SJCRH30 (cell line): Measurements from ENCODE around the gene COL11A2. TPM values are rescaled to one million over a fixed set of nuclear protein-coding genes. Genes with fewer than 3 reads are reported as not detected.

Experiments
- DNase-seq, 2 experiments: peaks; one replicate each; pipeline ENCODE4 v3.0.0-alpha.2; 2015 to 2020
- H3K27ac ChIP-seq: fragments of 250-450 bp; sonication (Bioruptor Pico); 2 replicates; pipeline ENCODE4 v1.5.1; 2020; ENCODE audit warnings: mild to moderate bottlenecking, moderate library complexity
- H3K27me3 ChIP-seq: fragments of 250-450 bp; sonication (Bioruptor Pico); 2 replicates; pipeline ENCODE4 v1.5.1; 2020; ENCODE audit warnings: mild to moderate bottlenecking, moderate library complexity
- H3K36me3 ChIP-seq: fragments of 250-450 bp; sonication (Bioruptor Pico); 2 replicates; pipeline ENCODE4 v1.5.1; 2020; ENCODE audit warnings: mild to moderate bottlenecking, moderate library complexity
- H3K4me1 ChIP-seq: fragments of 250-450 bp; sonication (Bioruptor Pico); 2 replicates; pipeline ENCODE4 v1.5.1; 2020; ENCODE audit warnings: mild to moderate bottlenecking, moderate library complexity
- H3K4me3 ChIP-seq: fragments of 250-450 bp; sonication (Bioruptor Pico); 2 replicates; pipeline ENCODE4 v1.5.1; 2020; ENCODE audit warnings: mild to moderate bottlenecking, moderate library complexity
- H3K9me3 ChIP-seq: fragments of 250-450 bp; sonication (Bioruptor Pico); replicated peaks from 2 replicates; pipeline ENCODE4 v1.5.1; 2020; ENCODE audit warnings: mild to moderate bottlenecking, moderate library complexity
- total RNA-seq: library from RNA; depleted of rRNA; stranded (reverse); fragments of >200 nt; shearing (Covaris generic); gene quantifications from 2 replicates; pipeline ENCODE4 v1.2.3, GENCODE V29; 2014

COL11A2 gene
- total RNA-seq, 1 experiment from 2014 or later = 3.8 TPM

DNA sequence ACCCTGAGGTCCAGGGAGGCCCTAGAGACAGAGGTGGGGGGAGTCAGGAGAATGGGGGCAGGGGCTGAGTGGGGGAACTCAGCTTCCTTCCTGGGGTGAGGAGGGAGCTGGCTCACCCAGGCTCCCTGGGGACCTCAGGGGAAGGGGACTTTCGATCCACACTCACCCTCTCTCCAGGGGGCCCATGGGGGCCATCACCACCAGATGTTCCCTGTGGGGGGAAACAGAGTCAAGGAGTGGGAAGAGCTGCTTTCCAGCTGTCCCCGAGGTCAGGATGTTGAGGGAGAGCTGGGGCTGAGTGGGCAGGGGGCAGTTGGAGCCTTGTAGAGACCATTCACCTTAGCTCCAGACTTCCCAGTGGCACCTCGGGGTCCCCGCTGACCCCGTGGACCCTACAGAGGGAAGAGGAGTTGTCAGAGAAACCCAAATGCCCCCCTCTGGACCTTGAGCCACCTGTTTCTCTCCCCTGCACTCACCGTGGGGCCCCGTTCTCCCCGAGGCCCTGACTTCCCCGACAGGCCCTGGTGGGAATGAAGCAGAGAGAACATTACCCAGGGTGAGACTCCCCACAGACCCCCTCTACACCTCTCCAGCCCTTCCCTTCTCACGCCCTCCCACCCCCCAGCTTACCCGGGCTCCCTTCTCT, 18.6 kb downstream of the COL11A2 start:
- Histone ChIP-seq H3K36me3 (no peaks in the 10 kb centered on the region), H3K4me3 (no peak overlapping the region), H3K4me1 (peaks cover 14% of the 10 kb centered on the region), H3K9me3 (no peaks in the 10 kb centered on the region), H3K27ac (no peak overlapping the region), H3K27me3 (no peaks in the 10 kb centered on the region)
- DNase-seq = no peak

DNA sequence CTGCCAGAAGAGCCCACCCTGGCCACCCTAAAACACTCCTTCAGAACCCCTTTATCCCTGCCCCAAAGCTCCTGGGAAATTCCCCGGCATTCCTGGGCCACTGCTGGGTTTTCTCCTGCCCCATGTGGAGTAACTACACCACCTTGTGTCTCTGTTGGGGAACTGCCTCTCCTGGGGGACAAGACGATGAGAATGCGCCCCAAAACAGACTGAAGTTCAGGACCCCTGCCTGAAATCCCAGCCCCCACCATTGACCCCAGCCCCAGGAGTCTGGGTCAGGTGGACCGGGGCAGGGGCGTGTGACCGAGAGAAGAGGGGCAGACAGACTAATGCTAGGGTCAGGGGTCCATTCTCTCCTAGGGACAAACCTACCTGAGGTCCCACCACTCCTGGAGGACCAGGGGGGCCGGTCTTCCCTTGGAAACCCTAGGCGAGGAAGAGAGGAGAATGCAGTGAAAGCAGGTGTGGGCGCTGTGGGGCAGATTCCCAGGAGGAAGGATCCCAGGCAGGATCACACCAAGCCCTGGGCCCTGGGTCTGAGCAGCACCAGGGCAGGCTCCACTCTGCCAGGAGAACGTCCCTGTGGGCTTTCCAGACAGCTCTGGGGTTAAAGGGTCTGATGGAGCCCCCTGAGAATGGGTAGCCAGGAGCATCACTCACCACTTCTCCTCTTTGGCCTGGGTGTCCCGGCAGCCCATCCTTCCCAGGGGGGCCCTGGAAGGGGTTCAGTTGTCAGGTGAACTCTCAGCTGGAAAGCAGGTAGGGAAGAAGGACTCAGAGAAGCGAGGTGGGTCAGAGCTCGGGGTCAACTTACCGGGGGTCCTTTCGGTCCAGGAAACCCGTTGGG, 19.4 kb downstream of the COL11A2 start:
- Histone ChIP-seq H3K27ac (no peak overlapping the region), H3K9me3 (no peaks in the 10 kb centered on the region), H3K4me1 (peaks cover 8% of the 10 kb centered on the region), H3K4me3 (no peak overlapping the region), H3K27me3 (no peaks in the 10 kb centered on the region), H3K36me3 (no peaks in the 10 kb centered on the region)
- DNase-seq = peak in 1 of 2 experiments; percentile 40

DNA sequence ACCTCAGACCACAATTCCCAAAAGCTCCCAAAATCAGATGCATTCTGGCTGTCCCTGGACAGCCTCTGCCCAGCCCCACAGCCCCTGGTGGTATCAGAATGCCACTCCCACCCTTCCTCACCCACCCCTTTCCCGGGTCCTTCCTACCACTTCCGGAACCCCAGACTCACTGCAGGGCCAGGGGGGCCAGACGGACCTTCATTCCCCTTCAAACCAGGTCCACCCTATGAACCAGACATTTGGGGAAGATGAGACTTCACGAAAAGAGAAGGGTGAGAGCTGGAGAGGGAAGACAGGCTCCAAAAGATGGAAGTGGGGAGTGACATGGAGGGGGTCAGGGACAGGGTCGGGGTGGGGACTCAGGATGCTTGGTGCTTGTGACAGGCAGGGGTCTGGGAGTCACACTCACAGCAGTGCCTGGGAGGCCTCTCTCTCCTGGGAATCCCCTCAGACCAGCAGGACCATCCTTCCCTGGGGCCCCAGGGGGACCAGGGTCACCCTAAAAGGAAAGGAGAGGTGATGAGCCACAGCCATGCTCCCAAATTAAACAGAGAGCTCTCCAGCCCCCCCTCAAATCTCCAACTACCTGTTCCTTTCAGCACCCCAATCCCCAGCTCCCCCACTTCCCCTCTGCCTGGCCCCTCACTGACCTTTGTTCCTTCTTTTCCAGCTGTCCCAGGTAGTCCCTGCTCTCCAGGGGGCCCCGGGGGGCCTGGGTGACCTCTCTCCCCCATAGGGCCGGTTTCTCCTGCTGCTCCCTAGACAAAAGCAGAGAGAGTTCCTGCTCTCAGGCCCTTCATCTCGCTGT, 20.2 kb downstream of the COL11A2 start:
- Histone ChIP-seq H3K27ac (no peak overlapping the region), H3K9me3 (no peaks in the 10 kb centered on the region), H3K4me3 (no peak overlapping the region), H3K36me3 (no peaks in the 10 kb centered on the region), H3K27me3 (no peaks in the 10 kb centered on the region), H3K4me1 (peaks cover under 1% of the 10 kb centered on the region; the same call in 1 of the 2 replicates)
- DNase-seq = no peak

DNA sequence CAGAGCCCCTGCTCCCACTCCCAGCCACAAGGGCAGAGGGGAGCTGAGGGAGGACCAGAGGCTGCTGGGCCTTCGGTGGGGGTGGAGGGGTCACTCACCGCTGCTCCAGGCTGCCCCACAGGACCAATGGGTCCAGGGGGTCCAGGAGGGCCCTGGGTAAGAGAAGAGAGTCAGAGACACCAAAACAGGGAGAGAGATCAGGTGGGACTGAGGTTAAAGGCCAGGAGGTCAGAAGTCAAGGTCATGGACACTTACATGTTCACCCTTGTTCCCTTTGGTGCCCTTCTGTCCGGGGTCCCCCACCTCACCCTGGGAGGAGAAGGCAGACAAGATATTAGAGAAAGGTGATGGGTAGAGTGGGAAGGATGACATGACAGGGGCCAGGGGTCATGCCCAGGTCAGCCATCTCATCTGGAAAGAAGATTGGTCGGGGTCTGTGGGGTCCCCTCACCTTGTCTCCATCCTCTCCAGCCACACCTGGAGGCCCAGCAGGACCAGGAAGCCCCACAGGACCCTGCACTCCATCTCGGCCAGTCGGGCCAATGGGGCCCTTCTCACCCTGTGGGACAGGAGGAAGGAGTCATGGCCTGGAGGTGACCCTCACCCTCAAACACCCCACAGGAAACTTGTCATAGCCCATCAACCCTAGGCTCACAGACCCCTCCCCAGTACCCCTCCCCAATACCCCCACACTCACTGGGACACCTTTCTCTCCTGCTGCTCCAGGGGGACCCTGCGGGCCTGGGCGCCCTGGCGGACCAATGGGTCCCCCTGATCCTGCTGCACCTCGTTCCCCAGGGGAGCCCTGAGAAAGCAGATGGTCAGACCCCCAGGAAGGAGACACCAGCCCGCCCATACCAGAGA, 21.0 kb downstream of the COL11A2 start:
- no peak overlapping the region for H3K27ac ChIP-seq
- no peak for DNase-seq

DNA sequence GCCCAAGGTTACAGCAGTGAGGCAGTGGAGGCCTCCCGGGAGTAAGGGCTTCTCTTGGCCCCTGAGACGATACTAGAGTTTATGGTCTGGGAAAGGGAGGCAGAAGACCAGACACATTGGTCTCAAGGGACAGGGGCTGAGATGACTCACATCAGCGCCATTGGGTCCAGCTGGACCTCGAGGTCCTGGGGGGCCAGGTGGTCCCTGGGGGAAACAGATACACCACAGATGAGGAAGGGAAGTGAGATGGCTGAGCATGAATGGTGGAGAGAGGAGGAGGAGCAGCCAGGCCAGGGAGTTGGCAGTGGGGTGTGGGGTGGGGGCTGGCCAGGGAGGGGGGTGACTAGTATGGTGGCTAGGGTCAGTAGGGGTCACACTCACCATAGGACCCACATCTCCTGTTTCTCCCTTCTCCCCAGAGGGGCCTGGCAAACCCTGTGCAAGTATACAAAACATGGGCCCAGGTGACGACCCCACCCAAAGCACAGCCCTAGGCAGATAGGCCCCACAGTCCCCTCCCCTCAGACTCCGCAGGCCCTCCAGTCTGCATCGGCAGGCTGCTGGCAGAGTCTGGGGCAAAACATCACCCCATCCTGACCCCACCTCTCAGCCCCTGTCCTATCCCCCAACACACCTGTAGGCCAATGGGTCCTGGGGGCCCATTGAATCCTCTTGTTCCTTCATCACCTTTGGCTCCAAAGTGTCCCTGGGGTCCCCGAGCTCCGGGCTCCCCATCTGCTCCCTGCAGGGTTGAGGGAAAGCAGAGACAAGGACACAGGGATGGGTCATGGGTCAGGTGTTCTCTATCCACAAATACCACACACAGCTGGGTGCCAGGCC, 21.9 kb downstream of the COL11A2 start:
- Histone ChIP-seq H3K4me3 (no peak overlapping the region), H3K27me3 (no peaks in the 10 kb centered on the region), H3K9me3 (no peaks in the 10 kb centered on the region), H3K36me3 (no peaks in the 10 kb centered on the region), H3K4me1 (no peaks in the 10 kb centered on the region), H3K27ac (no peak overlapping the region)
- DNase-seq = no peak

More for the DNA sequence above, 21.0 kb downstream of the COL11A2 start:
- Histone ChIP-seq H3K4me3 (no peak overlapping the region), H3K9me3 (no peaks in the 10 kb centered on the region), H3K4me1 (no peaks in the 10 kb centered on the region), H3K27me3 (no peaks in the 10 kb centered on the region), H3K36me3 (no peaks in the 10 kb centered on the region)

DNA sequence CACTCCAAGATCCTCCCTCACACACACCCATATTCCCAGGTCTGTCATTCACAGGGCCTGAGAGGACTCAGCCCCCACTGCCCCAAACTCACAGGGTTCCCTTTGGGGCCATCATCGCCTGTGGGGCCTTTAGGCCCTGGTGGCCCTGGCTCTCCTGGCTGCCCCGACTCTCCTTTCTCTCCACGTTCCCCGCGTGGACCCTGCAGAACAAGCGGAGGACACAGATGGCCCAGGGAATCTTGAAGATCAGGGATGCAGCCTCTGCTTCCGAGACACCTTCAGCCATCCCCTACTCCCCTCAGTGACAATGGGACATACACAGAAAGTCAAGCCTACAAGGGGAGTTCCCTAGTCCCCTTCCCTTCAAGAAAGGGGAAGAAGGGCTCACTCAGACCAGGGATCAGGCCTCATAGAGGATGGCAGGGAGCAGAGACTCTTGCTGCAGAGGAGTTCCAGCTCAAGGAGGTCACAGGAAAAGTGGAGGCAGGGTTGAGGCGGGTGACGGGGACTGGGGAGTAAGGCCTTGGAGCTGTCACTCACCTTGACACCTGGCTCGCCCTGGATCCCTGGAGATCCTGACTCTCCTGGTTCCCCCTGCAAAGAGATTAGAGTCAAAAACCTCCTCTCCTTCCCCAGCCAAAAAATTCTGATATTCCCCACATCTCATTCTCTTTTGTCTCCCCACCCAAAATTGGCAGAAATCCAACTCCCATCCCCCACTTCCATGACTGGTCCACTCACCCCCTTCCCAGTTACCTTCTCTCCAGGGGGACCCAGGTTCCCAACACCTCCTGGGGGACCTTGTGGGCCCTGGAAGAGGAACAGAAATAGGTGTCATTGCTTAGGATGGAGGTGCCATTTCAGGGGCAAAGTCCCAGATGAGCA, 22.7 kb downstream of the COL11A2 start:
- Histone ChIP-seq H3K4me3 (no peak overlapping the region), H3K4me1 (no peaks in the 10 kb centered on the region), H3K9me3 (no peaks in the 10 kb centered on the region), H3K27me3 (no peaks in the 10 kb centered on the region), H3K36me3 (no peaks in the 10 kb centered on the region), H3K27ac (no peak overlapping the region)
- DNase-seq = no peak

DNA sequence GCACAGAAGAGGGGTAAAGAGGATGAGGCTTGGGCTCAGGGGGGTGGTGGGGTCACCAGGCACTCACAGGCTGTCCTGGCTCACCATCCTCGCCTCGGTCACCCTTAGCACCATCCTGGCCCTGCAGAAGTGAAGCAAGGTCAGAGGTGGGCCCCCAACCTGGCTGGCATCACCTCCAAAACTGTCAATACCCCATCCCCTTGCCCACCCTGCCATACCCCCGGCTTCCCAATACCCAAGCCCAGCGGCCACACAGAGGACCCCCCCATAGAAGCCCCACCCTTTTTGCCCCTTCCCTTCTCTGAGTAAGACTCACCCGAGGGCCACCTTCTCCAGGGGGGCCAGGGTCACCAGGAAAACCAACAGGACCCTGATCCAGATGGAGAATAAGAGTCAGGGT, 23.6 kb downstream of the COL11A2 start:
- Histone ChIP-seq H3K36me3 (no peaks in the 10 kb centered on the region), H3K4me3 (no peak overlapping the region), H3K27me3 (no peaks in the 10 kb centered on the region), H3K27ac (no peak overlapping the region), H3K9me3 (no peaks in the 10 kb centered on the region), H3K4me1 (no peaks in the 10 kb centered on the region)
- no peak for DNase-seq

DNA sequence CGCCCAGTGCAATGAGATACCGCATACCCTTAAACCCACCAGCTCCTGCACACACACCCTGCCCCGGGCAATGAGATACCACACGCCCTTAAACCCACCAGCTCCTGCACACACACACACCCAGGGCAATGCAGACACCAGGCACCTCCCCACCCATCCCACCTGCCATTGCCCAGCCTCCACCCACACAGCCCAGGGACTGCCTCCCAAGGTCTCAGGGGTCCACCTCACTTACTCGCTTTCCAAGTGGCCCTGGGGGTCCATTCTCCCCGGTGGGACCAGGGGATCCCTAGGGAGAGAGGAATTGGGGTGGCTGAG, 24.0 kb downstream of the COL11A2 start:
- H3K9me3 ChIP-seq = no peaks in the 10 kb centered on the region
- no peaks in the 10 kb centered on the region for H3K27me3 ChIP-seq
- no peaks in the 10 kb centered on the region for H3K4me1 ChIP-seq
- H3K36me3 ChIP-seq = no peaks in the 10 kb centered on the region
- DNase-seq = no peak
- H3K27ac ChIP-seq = no peak overlapping the region
- no peak overlapping the region for H3K4me3 ChIP-seq

DNA sequence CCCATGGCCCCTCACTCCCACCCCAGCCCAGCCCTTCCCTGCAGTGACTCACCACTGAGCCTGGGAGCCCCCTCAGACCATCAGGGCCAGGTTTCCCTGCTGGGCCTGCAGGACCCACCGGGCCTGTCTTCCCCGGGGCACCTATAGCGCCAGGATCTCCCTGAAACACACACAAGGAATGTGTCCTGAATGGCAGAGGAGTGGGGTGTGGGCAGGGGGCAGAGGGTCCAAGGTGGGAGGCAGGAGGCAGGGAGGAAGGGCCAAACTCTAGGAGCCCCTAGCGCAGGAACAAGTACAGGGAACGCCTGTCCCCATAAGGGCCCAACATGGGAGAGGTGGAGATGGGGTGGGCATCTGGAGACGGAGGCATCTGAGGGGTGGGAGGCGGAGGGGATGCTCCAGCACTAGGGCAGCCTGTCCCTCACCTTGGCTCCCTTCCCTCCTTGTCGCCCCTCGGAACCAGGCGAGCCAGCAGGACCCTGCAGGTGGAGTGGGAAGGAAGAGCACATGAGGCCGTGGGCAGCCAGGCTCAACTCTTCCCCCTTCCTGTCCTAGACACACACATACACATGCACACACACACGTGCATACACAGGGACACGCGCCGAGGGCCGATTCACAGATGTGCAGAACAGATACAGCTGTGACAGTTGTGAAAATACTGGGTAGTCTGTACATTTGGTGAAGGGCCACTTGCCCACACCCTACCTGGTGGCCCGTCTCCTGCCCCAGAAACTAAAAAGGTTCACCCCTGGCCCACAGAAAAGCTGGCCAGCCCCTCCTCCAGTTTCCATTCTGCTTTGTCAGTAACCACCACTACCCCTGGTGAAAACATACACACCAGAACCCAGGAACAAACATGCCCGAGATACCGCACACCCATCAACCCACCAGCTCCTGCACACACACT, 24.6 kb downstream of the COL11A2 start:
- H3K27me3 ChIP-seq = no peaks in the 10 kb centered on the region
- no peak overlapping the region for H3K4me3 ChIP-seq
- no peaks in the 10 kb centered on the region for H3K4me1 ChIP-seq
- H3K36me3 ChIP-seq = no peaks in the 10 kb centered on the region
- no peak for DNase-seq
- H3K9me3 ChIP-seq = no peaks in the 10 kb centered on the region
- H3K27ac ChIP-seq = no peak overlapping the region

DNA sequence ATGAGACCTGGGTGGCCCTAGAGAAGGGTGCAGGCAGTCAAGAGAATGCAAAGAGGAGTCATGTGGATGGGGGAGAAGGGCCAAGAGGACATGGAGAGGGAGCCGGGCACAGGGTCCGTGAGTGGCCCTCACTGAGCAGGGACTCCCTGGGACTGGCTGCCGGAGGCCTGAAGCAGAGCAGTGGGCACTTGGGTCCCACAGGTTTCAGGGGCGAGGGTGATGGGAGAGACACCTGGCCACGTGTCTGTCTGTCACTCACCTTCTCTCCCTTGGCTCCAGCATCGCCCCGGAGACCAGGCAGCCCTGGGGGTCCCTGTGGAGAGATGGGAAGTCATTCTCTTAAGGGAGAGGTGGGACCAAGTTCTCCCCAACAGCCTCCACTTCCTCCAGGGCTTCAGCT, 25.5 kb downstream of the COL11A2 start:
- H3K4me3 ChIP-seq = no peak overlapping the region
- no peaks in the 10 kb centered on the region for H3K27me3 ChIP-seq
- no peak for DNase-seq
- H3K4me1 ChIP-seq = peaks cover 4% of the 10 kb centered on the region; the same call in 1 of the 2 replicates
- no peak overlapping the region for H3K27ac ChIP-seq
- H3K36me3 ChIP-seq = no peaks in the 10 kb centered on the region
- H3K9me3 ChIP-seq = no peaks in the 10 kb centered on the region

DNA sequence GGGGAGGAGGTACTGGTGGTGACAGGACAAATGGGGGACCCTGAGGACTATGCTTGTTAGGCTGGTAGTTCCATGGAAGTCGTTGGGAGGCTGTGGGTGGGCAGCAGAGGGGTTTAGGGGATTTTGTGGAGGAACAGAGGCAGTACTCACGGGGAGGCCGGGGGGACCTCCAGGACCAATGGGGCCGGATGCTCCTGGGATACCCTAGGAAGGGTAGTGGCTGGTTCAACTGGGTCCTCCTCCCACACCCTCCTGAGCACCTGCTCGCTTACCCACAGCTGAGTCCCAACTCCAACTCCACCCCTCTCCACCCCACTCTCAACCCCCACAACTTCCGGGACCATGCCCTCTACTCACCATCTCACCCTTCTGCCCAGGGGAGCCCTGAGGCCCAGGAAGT, 25.9 kb downstream of the COL11A2 start:
- Histone ChIP-seq H3K4me3 (no peak overlapping the region), H3K36me3 (no peaks in the 10 kb centered on the region), H3K4me1 (peaks cover 4% of the 10 kb centered on the region; the same call in 1 of the 2 replicates), H3K9me3 (no peaks in the 10 kb centered on the region), H3K27ac (no peak overlapping the region), H3K27me3 (no peaks in the 10 kb centered on the region)
- no peak for DNase-seq

DNA sequence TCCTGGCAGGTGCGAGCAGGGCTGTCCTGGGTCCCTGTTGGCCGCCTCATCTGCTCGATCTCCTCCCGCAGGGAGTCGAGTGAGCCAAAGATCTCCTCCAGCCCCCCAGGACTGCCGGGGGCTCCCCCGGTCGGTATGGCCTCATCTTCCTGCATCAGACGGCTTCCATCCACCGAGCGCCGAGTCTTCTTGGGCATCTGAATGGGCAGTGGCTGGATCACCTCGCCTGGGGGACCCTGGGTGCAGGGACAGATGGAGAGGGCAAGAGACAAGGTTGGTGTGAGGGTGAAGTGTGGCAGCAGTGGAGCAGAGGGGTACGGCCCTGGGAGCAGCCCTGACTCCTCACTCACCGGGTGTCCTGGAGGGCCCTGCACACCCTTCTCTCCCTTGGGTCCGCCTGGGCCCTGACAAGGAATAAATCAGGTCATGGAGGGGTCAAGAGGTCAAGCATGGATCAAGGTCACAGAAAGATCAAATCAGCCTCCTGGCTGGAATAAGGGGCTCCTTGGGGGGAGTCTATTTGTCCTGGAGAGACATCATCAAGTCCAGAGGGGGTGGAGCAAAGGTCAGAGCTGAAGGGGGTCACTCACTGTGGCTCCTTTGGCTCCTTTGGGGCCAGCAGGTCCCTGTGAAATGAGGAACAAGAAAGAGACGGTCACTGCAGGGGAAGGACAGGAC, 26.5 kb downstream of the COL11A2 start:
- no peak for DNase-seq
- Histone ChIP-seq H3K9me3 (no peaks in the 10 kb centered on the region), H3K36me3 (no peaks in the 10 kb centered on the region), H3K27ac (no peak overlapping the region), H3K4me1 (peaks cover 7% of the 10 kb centered on the region), H3K4me3 (no peak overlapping the region), H3K27me3 (no peaks in the 10 kb centered on the region)
